Body of pancreas (tissue), 4 donors: ENCODE data around the gene GNB5. TPM values are rescaled to one million over a fixed set of nuclear protein-coding genes. Genes with fewer than 3 reads are reported as not detected.
A peak's percentile ranks its signal among the peaks of the same experiment; 100 is the strongest.

ENCODE experiments used
- ATAC-seq: fragments of 150-250 bp; one replicate; pipeline ENCODE4 v1.9.1; 2016
- DNase-seq, 4 donors: peaks; one replicate each; pipeline ENCODE4 v3.0.0-alpha.2; 2019
- H3K27ac ChIP-seq, 4 donors: fragments of 200-600 bp; sonication (generic); 1 replicate in 3 of 4; 2 replicates in 1 of 4; pipeline versions ENCODE4 v1.5.1 to v1.6.1; 2016 to 2019; ENCODE audit warnings: mild to moderate bottlenecking in 1 of 4, mixed read lengths in 1 of 4, moderate library complexity in 1 of 4
- H3K27me3 ChIP-seq, 2 donors: fragments of 200-600 bp; sonication (generic); one replicate each; pipeline ENCODE4 v1.6.0; 2016; ENCODE audit warnings: mild to moderate bottlenecking in 1 of 2
- H3K36me3 ChIP-seq, 2 donors: fragments of 200-600 bp; sonication (generic); replicated peaks in 1 of 2; 2 replicates each; pipeline ENCODE4 v1.5.1; 2016; ENCODE audit warnings: low read depth in 2 of 2; ENCODE audit not compliant: insufficient read depth in 1 of 2
- H3K4me1 ChIP-seq: fragments of 200-600 bp; sonication (generic); one replicate; pipeline ENCODE4 v1.6.0; 2016
- H3K4me3 ChIP-seq, 2 donors: fragments of 200-600 bp; sonication (generic); 1 replicate in 1 of 2; 2 replicates in 1 of 2; pipeline ENCODE4 v1.5.1; 2016 to 2019
- H3K9me3 ChIP-seq, 3 donors: fragments of 200-600 bp; sonication (generic); 1 replicate in 2 of 3; 2 replicates in 1 of 3; pipeline ENCODE4 v1.5.1; 2016
- CTCF ChIP-seq, 7 experiments: fragments of 450-650 bp in 4 of 7; fragments of 200-600 bp in 3 of 7; sonication (generic) in 3 of 7; IDR thresholded peaks; one replicate each; pipeline ENCODE4 v1.5.1; 2016 to 2019; ENCODE audit warnings: antibody characterized with exemption in 7 of 7
- POLR2A ChIP-seq, 3 donors: fragments of 450-650 bp; IDR thresholded peaks; one replicate each; pipeline ENCODE4 v1.6.1; 2016; ENCODE audit warnings: antibody characterized with exemption in 3 of 3, mild to moderate bottlenecking in 2 of 3
- WGBS, 2 donors: methylation state at CpG; one replicate each; pipeline ENCODE4 v1.1.5; 2017; 5-methylcytosine and 5-hydroxymethylcytosine counted together
- intact Hi-C: fragments of 100-400 bp; cut with DNase I; formaldehyde crosslinking; loops from one replicate; pipeline ENCODE4 v1.15.1; 2023
- total RNA-seq, 2 donors: library from RNA; depleted of rRNA; stranded (reverse); fragments of >200 nt; gene quantifications; one replicate each; pipeline ENCODE4 v1.1.0, GENCODE V29; 2016

The GNB5 gene
- total RNA-seq, 2 donors from 2014 or later, result 15.8 to 25.2 TPM

- TF ChIP-seq CTCF (IDR thresholded peaks at IDR 0.05), result no peak
- TF ChIP-seq POLR2A (IDR thresholded peaks at IDR 0.05), result no peak
- Histone ChIP-seq H3K4me3 (no peak overlapping the region), H3K9me3 (no peaks in the 10 kb centered on the region), H3K4me1 (no peaks in the 10 kb centered on the region), H3K36me3 (peaks cover 0 to 16% of the 10 kb centered on the region in 2 donors), H3K27me3 (no peaks in the 10 kb centered on the region), H3K27ac (no peak overlapping the region)
- DNase-seq, result no peak
- intact Hi-C loops, result no loop called here
- WGBS, 2 donors, result 88 to 89% methylated on average over 4 of the region's 4 CpGs
- no peak for ATAC-seq
Measured at GRCh38 chr15:52193321-52193720, 2.1 kb upstream of the GNB5 start.

- TF ChIP-seq CTCF (IDR thresholded peaks at IDR 0.05) (no peak), POLR2A (IDR thresholded peaks at IDR 0.05) (no peak)
- ATAC-seq (no peak), DNase-seq (peak in 2 of 4 donors; percentile 32 to 49)
- Histone ChIP-seq H3K36me3 (peaks cover 0 to 2% of the 10 kb centered on the region in 2 donors), H3K27me3 (no peaks in the 10 kb centered on the region), H3K4me3 (no peak overlapping the region), H3K4me1 (peaks cover 47% of the 10 kb centered on the region), H3K27ac (peak overlapping the region in 3 of 4 donors; percentile 75 to 92 (median 81)), H3K9me3 (no peaks in the 10 kb centered on the region)
- intact Hi-C loops, result no loop called here
- WGBS, 2 donors, result 52 to 59% methylated on average over 11 of the region's 11 CpGs
Measured at GRCh38 chr15:52186651-52187486, 4.3 kb downstream of the GNB5 start.

- H3K4me3 ChIP-seq, result no peak overlapping the region
- ATAC-seq, result peak; percentile 75
- WGBS, 2 donors, result 19 to 22% methylated on average over 7 of the region's 7 CpGs
- no peaks in the 10 kb centered on the region for H3K36me3 ChIP-seq
- TF ChIP-seq CTCF (IDR thresholded peaks at IDR 0.05) (no peak), POLR2A (IDR thresholded peaks at IDR 0.05) (no peak)
- no peaks in the 10 kb centered on the region for H3K27me3 ChIP-seq
- DNase-seq, result peak; percentile 55 to 81 (median 62)
- no peaks in the 10 kb centered on the region for H3K9me3 ChIP-seq
- H3K27ac ChIP-seq, result peak overlapping the region; percentile 69 to 92 (median 78)
- H3K4me1 ChIP-seq, result peaks cover 50% of the 10 kb centered on the region
- intact Hi-C loops, result no loop called here
Measured at GRCh38 chr15:52185151-52185561, 6.0 kb downstream of the GNB5 start.

GRCh38 chr15:52184721-52185120, 6.5 kb downstream of the GNB5 start:
- 11 to 19% methylated on average over 5 of the region's 5 CpGs for WGBS, 2 donors
- Histone ChIP-seq H3K27ac (peak overlapping the region; percentile 69 to 92 (median 78)), H3K36me3 (no peaks in the 10 kb centered on the region), H3K9me3 (no peaks in the 10 kb centered on the region), H3K4me1 (peaks cover 50% of the 10 kb centered on the region), H3K4me3 (no peak overlapping the region), H3K27me3 (no peaks in the 10 kb centered on the region)
- TF ChIP-seq CTCF (IDR thresholded peaks at IDR 0.05) (peak in 1 of 7 experiments; percentile 3), POLR2A (IDR thresholded peaks at IDR 0.05) (no peak)
- intact Hi-C loops, result no loop called here
- ATAC-seq (peak; percentile 67), DNase-seq (peak; percentile 41 to 75 (median 44))
